GM21723 (cell line): ENCODE results near the gene ZNF292.
"Not testable (repeated sequence)": the region's sequence is repeated elsewhere in the genome, so short reads cannot be mapped to it uniquely, and the experiment has no call there.

Experiments
- ATAC-seq: cut with Tn5 transposase; IDR thresholded peaks from one replicate; pipeline ENCODE4 v1.9.1; 2021; ENCODE audit warnings: mild to moderate bottlenecking, moderate library complexity; ENCODE audit not compliant: unreplicated experiment

The ZNF292 gene

DNA sequence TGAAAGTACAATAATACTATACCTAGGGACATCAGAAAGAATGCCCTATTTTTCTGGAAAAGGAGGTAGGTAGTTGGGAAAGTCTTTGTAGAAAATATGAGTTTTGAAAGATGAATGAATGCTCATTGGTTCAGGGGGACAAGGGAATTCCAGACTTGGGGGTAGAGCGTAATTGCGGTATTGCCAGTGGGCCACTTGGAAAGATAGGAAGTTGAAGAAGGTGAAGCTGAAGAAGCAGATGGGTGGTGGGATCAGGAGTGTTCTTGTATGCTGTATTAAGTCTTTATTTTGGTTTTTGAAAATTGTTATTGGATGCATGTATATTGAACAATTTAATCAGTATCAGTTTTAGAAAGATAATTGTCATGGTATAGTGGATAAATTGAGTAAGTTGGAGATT lies 109.1 kb downstream of the ZNF292 start:
- ATAC-seq = no peak

DNA sequence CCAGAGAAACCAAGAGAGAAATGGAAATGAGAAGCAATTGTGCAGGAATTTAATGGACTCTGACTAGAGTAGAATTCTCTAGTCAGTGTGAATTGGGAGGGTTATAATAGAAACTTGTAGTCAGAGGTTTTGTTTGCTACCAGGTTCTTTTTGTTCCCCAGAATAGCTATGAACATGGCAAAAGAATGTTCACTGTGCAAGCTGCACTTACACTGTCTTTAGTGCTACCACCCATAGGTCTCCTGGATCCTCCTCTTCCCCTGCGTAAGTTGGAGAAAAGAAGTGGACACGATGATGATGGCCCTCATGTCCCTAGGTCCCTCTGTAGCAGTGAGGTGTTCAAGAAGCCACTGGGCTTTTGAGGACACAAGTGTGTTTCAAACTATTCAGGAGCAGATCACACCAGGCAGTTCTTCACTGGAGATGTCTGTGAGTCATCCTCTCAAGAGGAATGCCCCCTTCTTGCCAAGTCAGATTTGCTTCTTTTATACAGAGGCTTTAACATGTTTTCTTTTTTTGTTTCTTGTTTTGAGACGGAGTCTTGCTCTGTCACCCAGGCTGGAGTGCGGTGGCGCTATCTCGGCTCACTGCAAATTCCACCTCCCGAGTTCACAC lies 119.4 kb downstream of the ZNF292 start:
- no peak for ATAC-seq

DNA sequence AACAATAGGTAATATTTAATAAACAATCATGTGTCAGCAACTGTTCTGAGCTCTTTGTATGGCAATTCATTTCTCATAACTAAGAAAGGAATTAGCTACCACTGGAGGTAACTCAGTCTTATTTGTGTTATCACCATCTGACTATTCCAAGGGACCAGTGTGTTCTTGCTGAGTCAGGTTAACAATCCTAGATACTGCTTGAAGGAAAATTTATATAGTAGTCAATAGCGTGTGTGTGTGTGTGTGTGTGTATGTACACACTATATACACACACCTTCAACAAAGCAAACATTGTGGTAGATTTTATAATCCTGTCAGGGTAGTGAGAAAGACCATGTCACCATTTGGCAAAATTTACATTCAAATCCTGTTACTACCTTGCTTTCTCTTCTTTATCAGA lies 121.3 kb downstream of the ZNF292 start:
- ATAC-seq = no peak

DNA sequence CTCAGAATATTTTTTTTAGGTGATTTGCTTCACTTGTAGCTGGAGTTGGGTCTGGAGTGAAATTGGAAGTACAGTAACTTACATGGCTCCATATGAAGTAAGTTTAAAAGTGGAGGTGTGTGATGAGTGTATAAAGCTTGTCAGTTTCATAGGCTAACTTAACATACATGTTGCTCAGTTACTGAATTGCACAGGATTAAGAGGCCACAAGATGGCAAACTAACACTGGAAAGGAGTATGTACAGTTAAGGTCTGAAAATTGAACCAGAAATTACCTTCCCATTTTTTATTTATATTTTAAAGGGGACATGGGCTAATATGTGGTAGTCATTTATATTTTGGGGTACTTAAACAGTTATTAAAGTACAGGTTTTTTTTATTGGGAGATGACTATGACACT lies 121.8 kb downstream of the ZNF292 start:
- ATAC-seq = no peak

DNA sequence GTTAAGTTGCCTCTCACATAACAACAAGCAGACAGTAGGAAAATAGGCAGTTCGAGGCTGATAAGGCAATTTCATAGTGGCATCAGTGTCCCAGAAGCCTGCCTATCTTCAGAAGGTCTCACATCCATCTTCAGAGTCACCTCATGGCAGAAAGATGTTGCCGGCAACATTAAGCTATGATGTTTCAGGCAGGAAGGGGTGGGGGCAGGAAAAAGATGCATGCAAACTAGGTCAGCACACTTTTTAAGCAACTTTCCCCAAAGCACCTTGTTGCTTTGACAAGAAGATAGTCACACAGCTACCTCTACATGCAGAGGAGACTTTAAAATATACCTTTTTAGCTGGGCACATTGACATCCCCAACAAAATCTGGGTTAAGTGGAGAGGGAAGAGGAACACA lies 123.8 kb downstream of the ZNF292 start:
- no peak for ATAC-seq

DNA sequence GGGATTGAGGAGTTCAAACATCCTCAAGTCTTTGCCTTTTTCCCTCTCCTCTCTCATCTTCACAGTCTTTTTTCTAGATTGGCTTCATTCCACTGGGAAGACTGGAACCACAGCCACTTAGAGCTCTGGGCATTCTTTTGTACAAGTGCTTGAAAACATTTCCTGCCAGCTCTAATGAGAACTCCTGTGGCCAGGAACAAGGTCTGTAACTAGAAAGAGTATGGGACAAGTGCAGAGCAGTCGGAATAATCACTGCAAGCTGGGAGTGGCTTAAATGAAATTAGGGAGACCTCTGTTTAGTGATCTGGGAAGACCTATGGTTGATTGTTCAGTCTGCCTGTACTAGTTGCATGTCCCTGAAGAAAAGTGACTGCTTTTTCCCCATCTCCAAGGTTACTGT lies 126.1 kb downstream of the ZNF292 start:
- no peak for ATAC-seq

DNA sequence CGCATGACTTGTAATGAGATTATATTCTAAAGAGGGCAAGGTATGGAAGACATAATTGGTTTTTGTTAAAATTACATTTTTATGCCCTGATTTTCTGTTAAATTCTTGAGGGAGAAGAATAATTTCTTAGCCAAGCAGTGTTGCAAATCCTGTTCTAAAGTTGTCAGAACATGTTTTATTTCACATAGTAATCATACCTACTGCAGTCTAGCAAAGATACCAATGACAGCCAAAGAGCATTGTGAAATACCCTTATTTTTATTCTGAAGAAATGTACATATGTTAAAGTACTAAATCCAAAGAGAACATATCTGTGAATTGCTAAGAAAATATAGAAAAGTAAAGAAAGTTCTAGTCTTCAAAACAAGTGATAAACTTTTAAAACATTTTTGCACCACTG lies 127.4 kb downstream of the ZNF292 start:
- no peak for ATAC-seq

DNA sequence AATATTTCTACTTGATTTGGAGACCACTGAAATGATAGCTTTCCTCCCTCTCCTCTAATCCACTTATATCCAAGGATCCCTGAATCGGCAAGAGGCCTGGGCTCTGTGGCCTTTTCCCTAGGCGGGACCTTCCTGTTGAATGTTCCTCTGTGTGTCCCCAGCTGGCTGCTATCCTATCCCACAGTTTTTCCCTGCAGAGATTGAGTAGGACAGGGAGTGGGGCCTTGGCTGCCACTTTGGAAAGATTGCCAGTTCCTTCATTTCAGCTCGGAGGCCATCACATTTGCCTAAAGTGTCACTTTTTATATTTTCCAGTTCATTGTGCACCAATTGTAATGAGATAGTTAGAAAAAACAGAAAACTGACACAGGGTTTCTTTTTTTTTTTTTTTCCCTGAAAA lies 128.1 kb downstream of the ZNF292 start:
- no peak for ATAC-seq

DNA sequence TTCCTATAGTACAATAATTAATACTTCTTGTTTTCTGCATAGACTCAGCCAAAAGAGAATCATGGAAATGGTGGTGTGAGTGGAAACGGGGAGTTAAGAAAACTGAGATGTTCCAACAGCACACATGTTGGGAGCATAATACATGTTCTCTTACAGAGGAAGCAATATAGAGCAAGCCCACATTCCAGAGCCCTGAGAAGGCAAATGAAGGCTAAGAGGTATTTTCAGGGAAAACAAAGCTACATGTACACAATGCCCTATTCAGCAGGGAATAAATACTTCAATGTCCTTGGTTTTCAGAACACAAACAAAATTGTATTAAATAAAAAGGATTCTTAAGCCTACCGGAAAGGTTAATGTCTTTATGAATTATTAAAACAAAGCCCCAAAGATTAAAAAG lies 131.9 kb downstream of the ZNF292 start:
- ATAC-seq = no peak

DNA sequence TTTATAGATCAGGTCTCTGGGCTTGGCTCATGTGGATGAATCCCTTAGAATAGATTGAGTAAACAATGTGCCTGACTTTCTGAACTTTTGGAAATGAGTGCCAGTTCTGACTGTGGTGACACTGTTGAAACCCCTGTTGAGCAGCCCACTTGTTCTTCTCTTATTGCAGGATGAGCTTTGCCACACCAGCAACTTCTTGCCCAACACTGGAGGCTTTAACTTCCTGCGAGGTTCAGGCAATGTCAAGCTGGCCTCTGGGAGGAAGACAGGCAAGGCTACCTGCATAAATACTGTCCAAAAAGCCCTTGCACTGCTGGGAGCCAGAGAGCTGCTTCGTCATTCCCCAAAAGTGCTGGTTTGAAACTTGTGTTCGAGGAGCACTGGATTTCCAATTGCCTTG lies 134.2 kb downstream of the ZNF292 start:
- no peak for ATAC-seq

DNA sequence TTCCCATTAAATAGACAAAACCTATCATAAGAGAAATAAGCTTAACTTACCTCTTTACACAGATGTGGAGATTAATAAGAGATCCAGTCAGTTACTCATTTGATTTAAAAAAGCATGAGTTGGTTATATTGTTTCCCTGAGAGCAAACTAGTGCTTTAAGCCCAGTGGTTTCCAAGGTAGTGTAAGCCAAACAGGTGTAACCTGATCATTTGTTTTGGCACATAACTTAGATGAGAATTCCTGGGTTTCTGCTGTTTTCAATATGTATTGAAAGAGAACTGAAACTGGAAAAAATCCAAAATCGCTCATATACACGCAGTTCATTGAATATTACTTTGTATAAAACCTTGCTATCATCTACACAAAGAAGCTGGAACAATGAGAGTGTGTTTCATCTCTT lies 136.5 kb downstream of the ZNF292 start:
- no peak for ATAC-seq

DNA sequence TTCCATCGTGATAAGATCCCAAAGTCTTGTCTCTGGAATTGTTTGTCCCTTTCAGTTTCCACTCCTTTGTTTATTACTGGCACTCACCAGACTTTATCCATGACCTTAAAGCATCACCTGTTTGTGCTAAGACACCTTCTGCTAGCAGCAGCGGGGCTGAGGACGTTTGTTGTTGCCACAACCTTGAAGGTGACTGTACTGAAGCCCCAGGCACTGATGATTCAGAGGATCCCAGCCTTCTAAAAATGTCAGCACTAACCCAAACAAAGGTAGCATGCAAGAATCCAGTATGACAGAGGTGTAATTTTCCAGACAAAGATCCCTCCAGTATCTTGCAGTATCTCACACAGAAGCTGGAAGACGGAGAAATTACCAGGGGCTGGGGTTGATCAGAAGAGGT lies 138.2 kb downstream of the ZNF292 start:
- no peak for ATAC-seq

DNA sequence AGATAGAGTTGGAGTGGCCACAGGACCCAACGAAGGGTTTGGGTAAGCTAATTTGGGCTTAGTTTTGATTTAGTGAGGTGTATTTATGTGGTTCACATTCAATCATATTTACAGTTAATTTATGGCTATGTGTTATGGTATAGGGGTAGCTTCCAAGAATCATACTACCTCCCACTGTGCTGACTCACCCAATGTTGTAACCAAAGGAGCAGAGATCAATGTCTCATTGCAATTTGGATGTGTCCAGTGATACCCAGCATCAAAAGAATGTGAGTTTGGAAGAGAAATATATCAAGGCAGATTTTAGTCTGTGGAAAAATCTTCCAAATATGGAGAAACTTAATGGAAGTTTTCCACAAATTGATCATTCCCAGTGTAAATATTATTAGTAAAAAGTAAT lies 141.8 kb downstream of the ZNF292 start:
- ATAC-seq = no peak

DNA sequence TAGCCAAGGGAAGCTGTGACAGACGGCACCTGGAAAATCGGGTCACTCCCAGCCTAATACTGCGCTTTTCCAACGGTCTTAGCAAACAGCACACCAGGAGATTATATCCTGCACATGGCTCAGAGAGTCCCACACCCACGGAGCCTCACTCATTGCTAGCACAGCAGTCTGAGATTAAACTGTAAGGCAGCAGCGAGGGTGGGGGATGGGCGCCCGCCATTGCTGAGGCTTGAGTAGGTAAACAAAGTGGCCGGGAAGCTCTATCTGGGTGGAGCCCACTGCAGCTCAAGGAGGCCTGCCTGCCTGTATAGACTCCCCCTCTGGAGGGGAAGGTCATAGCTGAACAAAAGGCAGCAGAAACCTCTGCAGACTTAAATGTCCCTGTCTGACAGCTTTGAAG lies 145.9 kb downstream of the ZNF292 start:
- not testable (repeated sequence) for ATAC-seq

DNA sequence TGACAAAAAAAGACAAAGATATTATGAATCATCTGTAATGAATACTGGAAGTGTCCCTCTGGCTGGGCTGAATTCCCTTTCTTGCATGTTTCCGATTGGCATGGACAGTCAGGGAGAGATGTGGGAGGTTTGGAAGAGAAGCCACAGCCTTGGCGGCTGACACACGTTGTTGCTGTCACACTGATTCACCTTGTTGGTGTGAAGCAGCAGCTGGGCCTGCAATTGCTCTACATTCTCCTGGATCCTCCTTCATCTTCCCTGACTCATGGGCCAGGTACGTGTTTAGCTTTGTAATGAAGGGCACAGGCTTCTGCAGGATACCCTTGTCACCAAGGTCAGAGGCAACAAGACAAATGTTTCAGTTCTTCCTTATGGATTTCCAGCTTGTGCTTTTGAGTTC lies 153.6 kb downstream of the ZNF292 start:
- no peak for ATAC-seq

DNA sequence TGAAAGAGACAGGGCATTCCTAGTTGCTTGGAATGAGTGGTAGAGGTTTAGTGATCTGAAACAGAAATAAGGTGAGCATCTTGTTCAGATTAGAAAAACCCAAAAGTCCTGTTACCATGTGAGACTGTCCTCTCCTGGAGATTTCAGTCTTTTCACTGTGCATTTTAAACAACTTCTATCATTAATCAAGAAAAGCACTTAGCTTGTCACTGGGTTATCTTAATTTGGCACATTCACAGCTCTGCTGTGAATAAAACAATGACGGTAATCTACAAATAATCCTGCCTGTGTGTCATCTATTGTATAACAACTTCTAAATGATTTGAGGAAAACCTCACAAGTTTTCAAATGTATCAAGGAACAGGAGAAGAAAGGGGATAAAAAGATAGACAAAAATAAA lies 157.5 kb downstream of the ZNF292 start:
- no peak for ATAC-seq
